ENCODE data around the gene KNDC1. TPM values are rescaled to one million over a fixed set of nuclear protein-coding genes. Genes with fewer than 3 reads are reported as not detected.

The KNDC1 gene
- total RNA-seq, 2 donors from 2014 or later: 0.07 TPM; not detected in 1

GRCh38 chr10:133123050-133123745, 36.8 kb upstream of the KNDC1 start:
- H3K27ac Mint-ChIP-seq: no peak overlapping the region
- ATAC-seq (peak in 1 of 2 donors; percentile 80), DNase-seq (ENCODE audit: low spot score in 2 of 2) (peak; percentile 25 to 44)
- H3K36me3 Mint-ChIP-seq: no peaks in the 10 kb centered on the region
- peaks cover 3 to 6% of the 10 kb centered on the region in 2 donors for H3K9me3 Mint-ChIP-seq

GRCh38 chr10:133123746-133124356, 36.2 kb upstream of the KNDC1 start:
- Mint-ChIP-seq H3K9me3 (peaks cover under 1 to 2% of the 10 kb centered on the region in 2 donors), H3K27ac (no peak overlapping the region), H3K36me3 (no peaks in the 10 kb centered on the region)
- no peak for ATAC-seq
- DNase-seq (ENCODE audit: low spot score in 2 of 2): peak in 1 of 2 donors; percentile 47

- Mint-ChIP-seq H3K27ac (no peak overlapping the region), H3K36me3 (no peaks in the 10 kb centered on the region), H3K9me3 (no peaks in the 10 kb centered on the region)
- ATAC-seq (peak; percentile 61 to 64), DNase-seq (ENCODE audit: low spot score in 2 of 2) (peak; percentile 53 to 56)
Observed at GRCh38 chr10:133124357-133125211, 35.4 kb upstream of the KNDC1 start.

GRCh38 chr10:133125901-133126300, 34.1 kb upstream of the KNDC1 start:
- no peak for ATAC-seq
- no peaks in the 10 kb centered on the region for H3K9me3 Mint-ChIP-seq
- no peak for DNase-seq (ENCODE audit: low spot score in 2 of 2)
- H3K36me3 Mint-ChIP-seq: no peaks in the 10 kb centered on the region
- H3K27ac Mint-ChIP-seq: no peak overlapping the region

GRCh38 chr10:133126431-133127290, 33.4 kb upstream of the KNDC1 start:
- ATAC-seq: no peak
- Mint-ChIP-seq H3K36me3 (no peaks in the 10 kb centered on the region), H3K27ac (no peak overlapping the region), H3K9me3 (no peaks in the 10 kb centered on the region)
- DNase-seq (ENCODE audit: low spot score in 2 of 2): peak in 1 of 2 donors; percentile 52

- H3K9me3 Mint-ChIP-seq: no peaks in the 10 kb centered on the region
Observed at GRCh38 chr10:133127291-133128125, 32.5 kb upstream of the KNDC1 start.

GRCh38 chr10:133128126-133129070, 31.6 kb upstream of the KNDC1 start:
- ATAC-seq (no peak), DNase-seq (ENCODE audit: low spot score in 2 of 2) (peak in 1 of 2 donors; percentile 52)
- Mint-ChIP-seq H3K27ac (no peak overlapping the region), H3K36me3 (no peaks in the 10 kb centered on the region), H3K9me3 (no peaks in the 10 kb centered on the region)

More at GRCh38 chr10:133127291-133128125, 32.5 kb upstream of the KNDC1 start:
- DNase-seq (ENCODE audit: low spot score in 2 of 2): peak; percentile 35 to 47
- no peaks in the 10 kb centered on the region for H3K36me3 Mint-ChIP-seq
- peak; percentile 21 to 34 for ATAC-seq
- no peak overlapping the region for H3K27ac Mint-ChIP-seq

GRCh38 chr10:133129071-133129858, 30.8 kb upstream of the KNDC1 start:
- Mint-ChIP-seq H3K9me3 (no peaks in the 10 kb centered on the region), H3K36me3 (no peaks in the 10 kb centered on the region), H3K27ac (no peak overlapping the region)
- DNase-seq (ENCODE audit: low spot score in 2 of 2) (peak in 1 of 2 donors; percentile 50), ATAC-seq (no peak)

GRCh38 chr10:133129859-133130495, 30.0 kb upstream of the KNDC1 start:
- Mint-ChIP-seq H3K9me3 (no peaks in the 10 kb centered on the region), H3K36me3 (no peaks in the 10 kb centered on the region), H3K27ac (no peak overlapping the region)
- peak in 1 of 2 donors; percentile 47 for DNase-seq (ENCODE audit: low spot score in 2 of 2)
- no peak for ATAC-seq

GRCh38 chr10:133130602-133131001, 29.4 kb upstream of the KNDC1 start:
- no peak for DNase-seq (ENCODE audit: low spot score in 2 of 2)
- Mint-ChIP-seq H3K36me3 (no peaks in the 10 kb centered on the region), H3K9me3 (no peaks in the 10 kb centered on the region), H3K27ac (no peak overlapping the region)
- ATAC-seq: no peak

GRCh38 chr10:133131053-133131452, 29.0 kb upstream of the KNDC1 start:
- ATAC-seq (no peak), DNase-seq (ENCODE audit: low spot score in 2 of 2) (no peak)
- Mint-ChIP-seq H3K36me3 (no peaks in the 10 kb centered on the region), H3K27ac (no peak overlapping the region), H3K9me3 (no peaks in the 10 kb centered on the region)

GRCh38 chr10:133131734-133132472, 28.1 kb upstream of the KNDC1 start:
- H3K36me3 Mint-ChIP-seq: no peaks in the 10 kb centered on the region
- DNase-seq (ENCODE audit: low spot score in 2 of 2) (no peak), ATAC-seq (no peak)
- H3K9me3 Mint-ChIP-seq: no peaks in the 10 kb centered on the region
- no peak overlapping the region for H3K27ac Mint-ChIP-seq

Measured in activated naive CD4-positive, alpha-beta T cell treated with anti-CD3 and anti-CD28 coated beads, Interleukin-2, amount 50 U/mL, for 72 hours (primary cell).